Measurements from ENCODE around the gene SMAP1. TPM values are rescaled to one million over a fixed set of nuclear protein-coding genes. Genes with fewer than 3 reads are reported as not detected.

SMAP1 gene
- total RNA-seq, 1 donor = 32.4 TPM

DNA sequence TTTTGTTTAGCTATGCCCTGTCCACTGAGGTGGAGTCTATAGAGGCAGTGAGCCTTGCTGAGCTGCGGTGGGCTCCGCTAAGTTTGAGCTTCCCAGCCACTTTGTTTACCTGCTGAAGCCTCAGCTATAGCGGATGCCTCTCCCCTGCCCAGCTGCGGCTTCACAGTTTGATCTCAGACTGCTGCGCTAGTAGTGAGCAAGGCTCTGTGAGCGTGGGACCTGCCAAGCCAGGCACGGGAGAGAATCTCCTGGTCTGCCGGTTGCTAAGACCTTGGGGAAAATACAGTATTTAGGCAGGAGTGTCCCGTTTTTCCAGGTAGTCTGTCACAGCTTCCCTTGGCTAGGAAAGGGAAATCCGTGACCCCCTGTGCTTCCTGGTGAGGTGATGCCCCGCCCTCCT, 138.4 kb downstream of the SMAP1 start:
- no peak overlapping the region for H3K4me3 ChIP-seq (ENCODE audit: low read depth, low read length)
- no peak for DNase-seq (ENCODE audit: low read depth)
- TF ChIP-seq, protein P1, sequence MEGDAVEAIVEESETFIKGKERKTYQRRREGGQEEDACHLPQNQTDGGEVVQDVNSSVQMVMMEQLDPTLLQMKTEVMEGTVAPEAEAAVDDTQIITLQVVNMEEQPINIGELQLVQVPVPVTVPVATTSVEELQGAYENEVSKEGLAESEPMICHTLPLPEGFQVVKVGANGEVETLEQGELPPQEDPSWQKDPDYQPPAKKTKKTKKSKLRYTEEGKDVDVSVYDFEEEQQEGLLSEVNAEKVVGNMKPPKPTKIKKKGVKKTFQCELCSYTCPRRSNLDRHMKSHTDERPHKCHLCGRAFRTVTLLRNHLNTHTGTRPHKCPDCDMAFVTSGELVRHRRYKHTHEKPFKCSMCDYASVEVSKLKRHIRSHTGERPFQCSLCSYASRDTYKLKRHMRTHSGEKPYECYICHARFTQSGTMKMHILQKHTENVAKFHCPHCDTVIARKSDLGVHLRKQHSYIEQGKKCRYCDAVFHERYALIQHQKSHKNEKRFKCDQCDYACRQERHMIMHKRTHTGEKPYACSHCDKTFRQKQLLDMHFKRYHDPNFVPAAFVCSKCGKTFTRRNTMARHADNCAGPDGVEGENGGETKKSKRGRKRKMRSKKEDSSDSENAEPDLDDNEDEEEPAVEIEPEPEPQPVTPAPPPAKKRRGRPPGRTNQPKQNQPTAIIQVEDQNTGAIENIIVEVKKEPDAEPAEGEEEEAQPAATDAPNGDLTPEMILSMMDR (IDR thresholded peaks at IDR 0.05; ENCODE audit: insufficient read depth, low read length) = no peak

DNA sequence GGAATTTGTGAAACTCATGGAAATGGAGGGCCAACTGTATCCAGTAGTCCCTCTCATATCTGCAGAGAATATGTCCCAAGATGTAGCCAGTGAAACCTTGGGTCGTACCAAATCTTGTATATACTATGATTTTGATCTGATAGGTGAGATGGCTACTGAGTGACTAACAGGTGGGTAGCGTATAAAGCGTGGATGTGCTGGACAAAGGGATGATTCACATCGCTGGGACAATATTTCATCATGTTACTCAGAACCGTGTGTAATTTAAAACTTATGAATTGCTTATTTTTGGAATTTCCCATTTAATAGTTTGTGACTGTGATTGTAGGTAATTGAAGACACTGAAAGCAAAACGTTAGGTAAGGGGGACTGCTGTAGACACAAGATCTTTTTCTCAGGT, 144.1 kb downstream of the SMAP1 start:
- TF ChIP-seq, protein P1 (IDR thresholded peaks at IDR 0.05; ENCODE audit: insufficient read depth, low read length) = no peak
- H3K4me3 ChIP-seq (ENCODE audit: low read depth, low read length) = no peak overlapping the region
- DNase-seq (ENCODE audit: low read depth) = no peak

DNA sequence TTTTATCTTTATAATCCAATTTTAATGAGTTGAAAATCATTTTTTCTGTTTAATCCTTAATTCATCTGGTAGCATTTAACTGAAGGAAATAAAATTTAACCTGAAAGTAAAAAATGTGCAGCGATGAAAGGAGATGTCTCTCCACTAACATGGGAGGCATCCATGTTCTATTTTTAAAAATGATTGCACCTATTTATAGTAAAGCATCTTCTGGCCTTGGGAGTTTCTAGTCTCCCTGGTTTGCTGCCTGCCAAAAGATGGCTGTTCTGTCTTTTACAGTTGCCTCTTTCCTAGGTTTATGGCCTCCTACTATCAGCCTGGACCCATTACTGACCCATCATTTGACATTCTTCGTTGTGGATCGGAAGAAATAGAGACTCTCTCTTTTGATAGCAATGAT, 146.2 kb downstream of the SMAP1 start:
- no peak for DNase-seq (ENCODE audit: low read depth)
- H3K4me3 ChIP-seq (ENCODE audit: low read depth, low read length) = no peak overlapping the region
- TF ChIP-seq, protein P1 (IDR thresholded peaks at IDR 0.05; ENCODE audit: insufficient read depth, low read length) = no peak

DNA sequence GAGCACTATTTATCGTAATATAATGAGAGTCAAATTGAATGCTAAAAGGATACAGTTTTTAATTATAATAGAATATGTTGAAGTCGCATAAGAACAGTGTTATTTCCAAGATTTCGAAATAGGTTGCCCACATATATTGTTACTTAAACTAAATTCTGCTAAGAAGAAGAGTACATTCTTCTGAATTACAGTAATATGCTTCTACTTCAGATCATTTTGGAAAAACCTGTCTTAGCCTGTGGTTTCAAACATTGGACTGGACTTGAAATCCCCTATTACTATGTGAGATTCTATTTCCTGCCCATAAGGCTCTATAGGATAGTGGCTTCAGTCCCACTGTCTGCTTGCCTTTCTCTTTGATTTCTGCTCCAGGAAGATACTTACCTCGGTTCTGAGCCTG, 152.0 kb downstream of the SMAP1 start:
- DNase-seq (ENCODE audit: low read depth) = no peak
- TF ChIP-seq, protein P1 (IDR thresholded peaks at IDR 0.05; ENCODE audit: insufficient read depth, low read length) = no peak
- H3K4me3 ChIP-seq (ENCODE audit: low read depth, low read length) = no peak overlapping the region

DNA sequence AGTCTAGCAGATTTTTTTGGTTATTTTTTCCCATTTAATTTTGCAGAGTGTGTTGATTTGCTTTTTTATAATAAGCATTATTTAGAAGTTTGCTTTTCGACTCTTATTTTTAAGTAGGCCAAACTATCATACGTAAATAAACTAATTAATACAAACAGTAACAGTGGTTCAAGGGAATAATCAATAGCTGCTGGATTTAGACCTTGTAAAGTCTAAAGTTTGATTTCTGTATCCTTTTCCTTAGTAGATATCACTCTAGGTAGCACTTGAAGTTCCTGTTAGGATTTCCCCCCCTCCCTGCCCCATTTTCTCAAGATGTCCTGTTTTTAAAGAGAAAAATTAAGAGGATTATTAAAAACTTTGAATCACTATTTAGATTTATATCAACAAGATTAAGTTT, 153.1 kb downstream of the SMAP1 start:
- TF ChIP-seq, protein P1 (IDR thresholded peaks at IDR 0.05; ENCODE audit: insufficient read depth, low read length) = no peak
- no peak overlapping the region for H3K4me3 ChIP-seq (ENCODE audit: low read depth, low read length)
- DNase-seq (ENCODE audit: low read depth) = no peak

DNA sequence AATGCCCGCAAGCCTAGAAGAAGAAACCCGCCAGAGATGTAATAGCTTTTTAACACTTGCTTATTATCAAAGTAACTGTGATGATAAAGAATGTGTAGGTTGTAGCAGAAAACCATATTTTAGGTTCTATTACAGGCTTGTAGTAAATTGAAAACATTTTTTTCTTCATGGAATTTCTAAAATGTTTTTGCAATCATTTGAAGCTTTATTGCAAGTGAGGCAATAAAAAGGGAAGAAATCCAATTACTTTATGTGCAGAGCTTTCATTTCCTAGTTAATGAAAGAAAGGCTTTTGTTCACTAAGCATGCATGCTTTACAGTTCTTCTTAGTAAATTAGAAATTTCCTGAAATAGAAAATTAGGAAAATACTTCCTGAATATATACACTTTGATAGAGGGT, 154.1 kb downstream of the SMAP1 start:
- H3K4me3 ChIP-seq (ENCODE audit: low read depth, low read length) = no peak overlapping the region
- DNase-seq (ENCODE audit: low read depth) = no peak
- TF ChIP-seq, protein P1 (IDR thresholded peaks at IDR 0.05; ENCODE audit: insufficient read depth, low read length) = no peak

DNA sequence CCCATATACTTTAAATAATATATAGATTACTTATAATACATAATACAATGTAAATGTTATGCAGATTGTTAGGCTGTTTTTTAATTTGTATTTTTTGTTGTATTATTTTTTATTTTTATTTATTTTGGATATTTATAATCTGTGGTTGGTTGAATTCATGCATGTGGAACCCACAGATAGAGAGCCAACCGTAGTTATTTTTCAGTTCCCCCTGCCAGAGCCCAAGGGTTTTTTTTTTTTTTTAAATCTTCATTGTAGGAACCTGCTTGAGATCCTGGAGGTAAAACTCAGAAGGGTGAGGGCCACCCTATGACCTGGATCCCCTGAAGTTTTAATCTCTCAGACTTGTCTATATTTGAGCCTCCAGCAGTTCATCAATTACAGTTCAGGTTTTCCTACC, 156.0 kb downstream of the SMAP1 start:
- DNase-seq (ENCODE audit: low read depth) = no peak
- no peak overlapping the region for H3K4me3 ChIP-seq (ENCODE audit: low read depth, low read length)

More for the DNA sequence above, 156.0 kb downstream of the SMAP1 start:
- TF ChIP-seq, protein P1 (IDR thresholded peaks at IDR 0.05; ENCODE audit: insufficient read depth, low read length) = no peak
